ENCODE measurements around the gene MRPL22. TPM values are rescaled to one million over a fixed set of nuclear protein-coding genes. Genes with fewer than 3 reads are reported as not detected.

MRPL22 gene
- total and polyA plus RNA-seq, 10 donors: 11.8 to 55.0 (median 32.0) TPM

DNA sequence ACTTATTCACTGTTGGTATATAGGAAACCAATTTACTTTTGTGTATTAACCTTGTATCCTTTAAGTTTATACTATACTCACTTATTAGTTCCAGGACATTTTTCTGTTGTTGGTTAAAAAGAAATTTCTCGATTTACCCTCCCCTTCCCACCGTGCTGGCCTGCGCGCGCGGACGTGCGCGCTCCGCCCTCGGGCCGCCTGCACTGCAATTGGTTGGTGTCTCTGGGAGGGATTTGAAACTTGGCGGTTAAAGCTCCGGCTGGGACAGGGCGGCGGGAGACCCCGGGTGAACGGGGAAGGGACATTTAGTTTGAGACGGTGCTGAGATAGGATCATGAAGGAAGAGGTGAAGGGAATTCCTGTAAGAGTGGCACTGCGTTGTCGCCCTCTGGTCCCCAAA, 72.7 kb downstream of the MRPL22 start, which contains the start of gene KIF4B:
KIF4B (plus strand) TSS at position 230 of the 400 bp plus-strand sequence; CDS start at position 335, 105 bp downstream.
- no peak for DNase-seq
- 90 to 97% (median 93%) methylated on average over 21 of the region's 21 CpGs for WGBS, 5 donors
- H3K4me3 ChIP-seq: no peak within 1 kb of the TSS
- no peaks in the 10 kb centered on the region for H3K36me3 ChIP-seq
- no peaks in the 10 kb centered on the region for H3K9me3 ChIP-seq
- TF ChIP-seq POLR2A (IDR thresholded peaks at IDR 0.05): no peak
- TF ChIP-seq POLR2AphosphoS5 (IDR thresholded peaks at IDR 0.05): no peak
- TF ChIP-seq, protein P1, sequence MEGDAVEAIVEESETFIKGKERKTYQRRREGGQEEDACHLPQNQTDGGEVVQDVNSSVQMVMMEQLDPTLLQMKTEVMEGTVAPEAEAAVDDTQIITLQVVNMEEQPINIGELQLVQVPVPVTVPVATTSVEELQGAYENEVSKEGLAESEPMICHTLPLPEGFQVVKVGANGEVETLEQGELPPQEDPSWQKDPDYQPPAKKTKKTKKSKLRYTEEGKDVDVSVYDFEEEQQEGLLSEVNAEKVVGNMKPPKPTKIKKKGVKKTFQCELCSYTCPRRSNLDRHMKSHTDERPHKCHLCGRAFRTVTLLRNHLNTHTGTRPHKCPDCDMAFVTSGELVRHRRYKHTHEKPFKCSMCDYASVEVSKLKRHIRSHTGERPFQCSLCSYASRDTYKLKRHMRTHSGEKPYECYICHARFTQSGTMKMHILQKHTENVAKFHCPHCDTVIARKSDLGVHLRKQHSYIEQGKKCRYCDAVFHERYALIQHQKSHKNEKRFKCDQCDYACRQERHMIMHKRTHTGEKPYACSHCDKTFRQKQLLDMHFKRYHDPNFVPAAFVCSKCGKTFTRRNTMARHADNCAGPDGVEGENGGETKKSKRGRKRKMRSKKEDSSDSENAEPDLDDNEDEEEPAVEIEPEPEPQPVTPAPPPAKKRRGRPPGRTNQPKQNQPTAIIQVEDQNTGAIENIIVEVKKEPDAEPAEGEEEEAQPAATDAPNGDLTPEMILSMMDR (IDR thresholded peaks at IDR 0.05 in 8 of 11, conservative IDR thresholded peaks at IDR 0.05 in 3 of 11): no peak
- intact Hi-C loops (cut with DNase I; ENCODE audit: low total_unique reads): no loop called here
- peaks cover 0 to 10% (median 0%) of the 10 kb centered on the region in 7 donors for H3K27me3 ChIP-seq (replicated peaks in 1 of 7)
- no peaks in the 10 kb centered on the region for H3K4me1 ChIP-seq
- H3K27ac ChIP-seq: no peak within 1 kb of the TSS

DNA sequence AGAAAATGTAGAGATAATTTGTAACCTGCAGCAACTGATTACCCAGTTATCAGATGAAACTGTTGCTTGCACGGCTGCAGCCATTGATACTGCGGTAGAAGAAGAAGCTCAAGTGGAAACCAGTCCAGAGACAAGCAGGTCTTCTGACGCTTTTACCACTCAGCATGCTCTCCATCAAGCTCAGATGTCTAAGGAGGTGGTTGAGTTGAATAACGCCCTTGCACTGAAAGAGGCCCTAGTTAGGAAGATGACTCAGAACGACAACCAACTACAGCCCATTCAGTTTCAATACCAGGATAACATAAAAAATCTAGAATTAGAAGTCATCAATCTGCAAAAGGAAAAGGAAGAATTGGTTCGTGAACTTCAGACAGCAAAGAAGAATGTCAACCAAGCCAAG, 74.4 kb downstream of the MRPL22 start:
- Histone ChIP-seq H3K27me3 (replicated peaks in 1 of 7) (peaks cover 0 to 19% (median 0%) of the 10 kb centered on the region in 7 donors), H3K36me3 (no peaks in the 10 kb centered on the region), H3K27ac (no peak overlapping the region), H3K4me1 (no peaks in the 10 kb centered on the region), H3K9me3 (no peaks in the 10 kb centered on the region), H3K4me3 (no peak overlapping the region)
- TF ChIP-seq POLR2A (IDR thresholded peaks at IDR 0.05) (no peak), POLR2AphosphoS5 (IDR thresholded peaks at IDR 0.05) (no peak)
- TF ChIP-seq, protein P1 (IDR thresholded peaks at IDR 0.05 in 8 of 11, conservative IDR thresholded peaks at IDR 0.05 in 3 of 11): no peak
- 69 to 76% (median 74%) methylated on average over 6 of the region's 6 CpGs for WGBS, 5 donors
- no peak for DNase-seq
- intact Hi-C loops (cut with DNase I; ENCODE audit: low total_unique reads): no loop called here

DNA sequence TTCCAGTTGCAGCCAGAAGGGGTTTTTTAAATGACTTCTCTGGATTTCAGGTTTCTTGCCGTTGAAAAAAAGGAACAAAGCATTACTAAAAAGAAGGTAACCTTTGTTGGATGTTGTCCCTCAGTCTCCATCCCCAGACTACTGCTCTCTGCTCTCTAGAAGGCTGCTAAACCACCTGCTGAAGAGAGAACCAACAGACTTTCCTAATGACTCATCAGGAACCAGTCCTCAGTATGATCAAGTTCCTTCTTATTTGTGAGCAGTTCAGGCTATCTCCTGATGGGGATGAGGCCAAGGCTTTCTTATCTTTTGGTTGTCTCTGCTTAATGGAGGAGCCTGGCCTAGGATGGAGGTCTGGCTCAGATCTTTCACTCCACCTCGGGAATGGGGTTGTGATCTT, 76.7 kb downstream of the MRPL22 start:
- H3K36me3 ChIP-seq: no peaks in the 10 kb centered on the region

More for the DNA sequence above, 76.7 kb downstream of the MRPL22 start:
- peaks cover 0 to 19% (median 0%) of the 10 kb centered on the region in 7 donors for H3K27me3 ChIP-seq (replicated peaks in 1 of 7)
- intact Hi-C loops (cut with DNase I; ENCODE audit: low total_unique reads): no loop called here
- no peak overlapping the region for H3K27ac ChIP-seq
- no peak for TF ChIP-seq POLR2A (IDR thresholded peaks at IDR 0.05)
- no peak for TF ChIP-seq POLR2AphosphoS5 (IDR thresholded peaks at IDR 0.05)
- TF ChIP-seq, protein P1 (IDR thresholded peaks at IDR 0.05 in 8 of 11, conservative IDR thresholded peaks at IDR 0.05 in 3 of 11): no peak
- 58 to 67% (median 61%) methylated on average over 2 of the region's 2 CpGs for WGBS, 5 donors
- H3K4me3 ChIP-seq: no peak overlapping the region
- no peak for DNase-seq
- no peaks in the 10 kb centered on the region for H3K9me3 ChIP-seq
- no peaks in the 10 kb centered on the region for H3K4me1 ChIP-seq

Other genes starting within 250 kb of the MRPL22 start
- gene LARP1, start 185.7 kb upstream of the MRPL22 start, total RNA-seq: 100 to 1,000 TPM; 111 to 168 (median 142) TPM
- gene LARP1, start 185.7 kb upstream of the MRPL22 start, polyA plus RNA-seq: 10 to 100 TPM; 13.8 to 32.2 (median 15.3) TPM
- gene FAXDC2, start 90.5 kb upstream of the MRPL22 start, total RNA-seq: 10 to 100 TPM in 6 of 7 donors, 1 to 10 TPM in 1; 8.5 to 34.8 (median 25.0) TPM
- 1 to 10 TPM; 2.3 to 4.6 (median 2.8) TPM for gene FAXDC2, start 90.5 kb upstream of the MRPL22 start, polyA plus RNA-seq
- 10 to 100 TPM; 63.3 to 93.5 (median 69.6) TPM for gene CNOT8, start 82.4 kb upstream of the MRPL22 start, total RNA-seq
- gene CNOT8, start 82.4 kb upstream of the MRPL22 start, polyA plus RNA-seq: 10 to 100 TPM; 46.3 to 60.0 (median 48.5) TPM
- gene GEMIN5, start 2.9 kb upstream of the MRPL22 start, total RNA-seq: 10 to 100 TPM; 11.5 to 16.1 (median 14.9) TPM
- 1 to 10 TPM; 3.2 to 4.9 (median 3.7) TPM for gene GEMIN5, start 2.9 kb upstream of the MRPL22 start, polyA plus RNA-seq
- gene KIF4B, start 72.7 kb downstream of the MRPL22 start, total RNA-seq: under 1 TPM in 4 of 7 donors, not detected in 3; 0.06 to 0.26 (median 0.16) TPM
- not detected for gene KIF4B, start 72.7 kb downstream of the MRPL22 start, polyA plus RNA-seq